ENCODE data around the gene ITGA11. TPM values are rescaled to one million over a fixed set of nuclear protein-coding genes. Genes with fewer than 3 reads are reported as not detected.

Gene ITGA11
- polyA plus RNA-seq, 1 of the 3 experiments (the other 2 are of a cell fraction), result 0.49 TPM

- Histone ChIP-seq H3K4me3 (ENCODE audit: low read depth in 2 of 2, low read length in 1 of 2) (no peak overlapping the region), H3K27ac (ENCODE audit: low read depth in 2 of 2, low read length in 1 of 2) (no peak overlapping the region), H3K9ac (no peak overlapping the region), H3K36me3 (replicated peaks in 1 of 2; ENCODE audit: control insufficient read depth in 1 of 2, insufficient read depth in 2 of 2, low read length in 1 of 2) (no peaks in the 10 kb centered on the region), H3K27me3 (ENCODE audit: insufficient read depth) (peaks cover 18% of the 10 kb centered on the region), H3K4me2 (no peak overlapping the region), H3K9me3 (no peaks in the 10 kb centered on the region), H3K4me1 (ENCODE audit: control insufficient read depth in 1 of 2, insufficient read depth in 2 of 2, low read depth in 1 of 2, low read length in 1 of 2) (no peaks in the 10 kb centered on the region; a peak in 1 of 4 replicates), H2AFZ (ENCODE audit: low read depth) (no peak overlapping the region), H4K20me1 (ENCODE audit: insufficient read depth) (no peaks in the 10 kb centered on the region), H3K9me2 (no peaks in the 10 kb centered on the region), H3F3A (replicated peaks; ENCODE audit: insufficient read depth) (no peaks in the 10 kb centered on the region), H3K79me2 (ENCODE audit: insufficient read depth) (no peaks in the 10 kb centered on the region)
- CTCF ChIA-PET, result no interaction called here
- TF ChIP-seq NRF1 (IDR thresholded peaks at IDR 0.05; ENCODE audit: low read depth, low read length), result no peak
- POLR2A ChIA-PET, result no interaction called here
- WGBS (ENCODE audit: low lambda C conversion rate), result 60% methylated on average over 1 of the region's 1 CpG
- no peak for DNase-seq
These were observed 8.2 kb upstream of the ITGA11 start for GRCh38 chr15:68440136-68440535.

- DNase-seq, result no peak
- Histone ChIP-seq H3K9me2 (no peaks in the 10 kb centered on the region), H3K4me3 (ENCODE audit: low read depth in 2 of 2, low read length in 1 of 2) (no peak overlapping the region), H3K4me1 (ENCODE audit: control insufficient read depth in 1 of 2, insufficient read depth in 2 of 2, low read depth in 1 of 2, low read length in 1 of 2) (no peaks in the 10 kb centered on the region; a peak in 1 of 4 replicates), H3K36me3 (replicated peaks in 1 of 2; ENCODE audit: control insufficient read depth in 1 of 2, insufficient read depth in 2 of 2, low read length in 1 of 2) (no peaks in the 10 kb centered on the region), H2AFZ (ENCODE audit: low read depth) (no peak overlapping the region), H3K9me3 (no peaks in the 10 kb centered on the region), H3F3A (replicated peaks; ENCODE audit: insufficient read depth) (no peaks in the 10 kb centered on the region), H4K20me1 (ENCODE audit: insufficient read depth) (no peaks in the 10 kb centered on the region), H3K79me2 (ENCODE audit: insufficient read depth) (no peaks in the 10 kb centered on the region), H3K27me3 (ENCODE audit: insufficient read depth) (peaks cover 22% of the 10 kb centered on the region), H3K4me2 (no peak overlapping the region), H3K27ac (ENCODE audit: low read depth in 2 of 2, low read length in 1 of 2) (no peak overlapping the region), H3K9ac (no peak overlapping the region)
- TF ChIP-seq RXRA (IDR thresholded peaks at IDR 0.05; ENCODE audit: borderline replicate concordance, low read depth), result no peak
- no peak for TF ChIP-seq RFX5 (IDR thresholded peaks at IDR 0.05; ENCODE audit: low read length)
- TF ChIP-seq FOXM1 (IDR thresholded peaks at IDR 0.05; ENCODE audit: low read depth), result no peak
- TF ChIP-seq YY1 (IDR thresholded peaks at IDR 0.05; ENCODE audit: low read depth), result no peak
- TF ChIP-seq RCOR1 (IDR thresholded peaks at IDR 0.05; ENCODE audit: low read length), result no peak
- TF ChIP-seq ZBTB33 (IDR thresholded peaks at IDR 0.05; ENCODE audit: borderline replicate concordance, low read depth), result no peak
- TF ChIP-seq FOXJ3 (CRISPR knock-in tag; IDR thresholded peaks at IDR 0.05), result no peak
- no peak for TF ChIP-seq CHD2 (IDR thresholded peaks at IDR 0.05; ENCODE audit: low read length, partially characterized antibody)
- no peak for TF ChIP-seq MAX (IDR thresholded peaks at IDR 0.05; ENCODE audit: low read depth)
- TF ChIP-seq GATA2 (CRISPR knock-in tag; IDR thresholded peaks at IDR 0.05), result no peak
- TF ChIP-seq TAF1 (IDR thresholded peaks at IDR 0.05; ENCODE audit: borderline replicate concordance, low read depth, low read length), result no peak
- TF ChIP-seq ELF1 (IDR thresholded peaks at IDR 0.05), result no peak
- no peak for TF ChIP-seq TCF12 (IDR thresholded peaks at IDR 0.05)
- no peak for TF ChIP-seq SIN3A (IDR thresholded peaks at IDR 0.05; ENCODE audit: borderline replicate concordance, low read depth, low read length)
- TF ChIP-seq CTCF (IDR thresholded peaks at IDR 0.05), result no peak
- no peak for TF ChIP-seq FOSL2 (IDR thresholded peaks at IDR 0.05; ENCODE audit: borderline replicate concordance, low read depth)
- no peak for TF ChIP-seq POLR2AphosphoS5 (IDR thresholded peaks at IDR 0.05; ENCODE audit: low read depth, low read length)
- no peak for TF ChIP-seq MEF2A (IDR thresholded peaks at IDR 0.05; ENCODE audit: borderline replicate concordance, low read depth)
- no peak for TF ChIP-seq EZH2phosphoT487 (IDR thresholded peaks at IDR 0.05; ENCODE audit: borderline replicate concordance, low read depth)
- WGBS (ENCODE audit: low lambda C conversion rate), result 70% methylated on average over 5 of the region's 5 CpGs
- ChIA-PET POLR2A (no interaction called here), CTCF (no interaction called here)
These were observed 7.5 kb upstream of the ITGA11 start for GRCh38 chr15:68439506-68439905.

All from SK-N-SH (cell line).